ENCODE measurements around the gene ITGB7. TPM values are rescaled to one million over a fixed set of nuclear protein-coding genes. Genes with fewer than 3 reads are reported as not detected.

ITGB7 gene
- total RNA-seq, 4 donors from 2014 or later: 0.40 to 5.8 (median 2.6) TPM

- peaks cover 0 to 52% (median 8%) of the 10 kb centered on the region in 3 donors for H3K4me1 ChIP-seq
- peaks cover 0 to 30% of the 10 kb centered on the region in 2 donors for H3K36me3 ChIP-seq
- WGBS, 2 donors (ENCODE audit: low coverage in 1 of 2): 73% methylated on average over 3 of the region's 4 CpGs; no CpG with 5 or more reads in 1 of the 2 donors
- ATAC-seq: peak; percentile 42
- H3K9me3 ChIP-seq: no peaks in the 10 kb centered on the region
- H3K4me3 ChIP-seq: no peak overlapping the region
- H3K27me3 ChIP-seq: no peaks in the 10 kb centered on the region
- TF ChIP-seq, protein P1, sequence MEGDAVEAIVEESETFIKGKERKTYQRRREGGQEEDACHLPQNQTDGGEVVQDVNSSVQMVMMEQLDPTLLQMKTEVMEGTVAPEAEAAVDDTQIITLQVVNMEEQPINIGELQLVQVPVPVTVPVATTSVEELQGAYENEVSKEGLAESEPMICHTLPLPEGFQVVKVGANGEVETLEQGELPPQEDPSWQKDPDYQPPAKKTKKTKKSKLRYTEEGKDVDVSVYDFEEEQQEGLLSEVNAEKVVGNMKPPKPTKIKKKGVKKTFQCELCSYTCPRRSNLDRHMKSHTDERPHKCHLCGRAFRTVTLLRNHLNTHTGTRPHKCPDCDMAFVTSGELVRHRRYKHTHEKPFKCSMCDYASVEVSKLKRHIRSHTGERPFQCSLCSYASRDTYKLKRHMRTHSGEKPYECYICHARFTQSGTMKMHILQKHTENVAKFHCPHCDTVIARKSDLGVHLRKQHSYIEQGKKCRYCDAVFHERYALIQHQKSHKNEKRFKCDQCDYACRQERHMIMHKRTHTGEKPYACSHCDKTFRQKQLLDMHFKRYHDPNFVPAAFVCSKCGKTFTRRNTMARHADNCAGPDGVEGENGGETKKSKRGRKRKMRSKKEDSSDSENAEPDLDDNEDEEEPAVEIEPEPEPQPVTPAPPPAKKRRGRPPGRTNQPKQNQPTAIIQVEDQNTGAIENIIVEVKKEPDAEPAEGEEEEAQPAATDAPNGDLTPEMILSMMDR (IDR thresholded peaks at IDR 0.05): peak in 1 of 4 experiments; percentile 18
- no peak for TF ChIP-seq POLR2AphosphoS5 (IDR thresholded peaks at IDR 0.05)
- H3K27ac ChIP-seq: no peak overlapping the region
Observed at GRCh38 chr12:53174881-53175491, 32.1 kb downstream of the ITGB7 start.

- H3K27me3 ChIP-seq: no peaks in the 10 kb centered on the region
- H3K9me3 ChIP-seq: no peaks in the 10 kb centered on the region
- ATAC-seq: no peak
- peaks cover 0 to 41% of the 10 kb centered on the region in 2 donors for H3K36me3 ChIP-seq
- TF ChIP-seq, protein P1 (IDR thresholded peaks at IDR 0.05): no peak
- TF ChIP-seq POLR2A (IDR thresholded peaks at IDR 0.05): no peak
- WGBS, 2 donors (ENCODE audit: low coverage in 1 of 2): 73 to 95% methylated on average over 4 of the region's 10 CpGs
- H3K4me3 ChIP-seq: no peak overlapping the region
- peaks cover 0 to 38% (median 3%) of the 10 kb centered on the region in 3 donors for H3K4me1 ChIP-seq
- peak overlapping the region in 2 of 4 donors; percentile 59 to 61 for H3K27ac ChIP-seq
Observed at GRCh38 chr12:53173085-53173715, 33.9 kb downstream of the ITGB7 start.

- H3K27ac ChIP-seq: peak overlapping the region in 3 of 4 donors; percentile 38 to 61 (median 59)
- no peak overlapping the region for H3K4me3 ChIP-seq
- WGBS, 2 donors (ENCODE audit: low coverage in 1 of 2): 100% methylated on average over 1 of the region's 11 CpGs; no CpG with 5 or more reads in 1 of the 2 donors
- H3K27me3 ChIP-seq: no peaks in the 10 kb centered on the region
- no peak for TF ChIP-seq POLR2A (IDR thresholded peaks at IDR 0.05)
- TF ChIP-seq POLR2AphosphoS5 (IDR thresholded peaks at IDR 0.05): no peak
- no peak for TF ChIP-seq EP300 (IDR thresholded peaks at IDR 0.05)
- TF ChIP-seq, protein P1 (IDR thresholded peaks at IDR 0.05): no peak
- H3K9me3 ChIP-seq: no peaks in the 10 kb centered on the region
- peaks cover 0 to 48% of the 10 kb centered on the region in 2 donors for H3K36me3 ChIP-seq
- peak; percentile 74 for ATAC-seq
- H3K4me1 ChIP-seq: peaks cover 0 to 38% (median 3%) of the 10 kb centered on the region in 3 donors
Observed at GRCh38 chr12:53172352-53172751, 34.7 kb downstream of the ITGB7 start.

DNA sequence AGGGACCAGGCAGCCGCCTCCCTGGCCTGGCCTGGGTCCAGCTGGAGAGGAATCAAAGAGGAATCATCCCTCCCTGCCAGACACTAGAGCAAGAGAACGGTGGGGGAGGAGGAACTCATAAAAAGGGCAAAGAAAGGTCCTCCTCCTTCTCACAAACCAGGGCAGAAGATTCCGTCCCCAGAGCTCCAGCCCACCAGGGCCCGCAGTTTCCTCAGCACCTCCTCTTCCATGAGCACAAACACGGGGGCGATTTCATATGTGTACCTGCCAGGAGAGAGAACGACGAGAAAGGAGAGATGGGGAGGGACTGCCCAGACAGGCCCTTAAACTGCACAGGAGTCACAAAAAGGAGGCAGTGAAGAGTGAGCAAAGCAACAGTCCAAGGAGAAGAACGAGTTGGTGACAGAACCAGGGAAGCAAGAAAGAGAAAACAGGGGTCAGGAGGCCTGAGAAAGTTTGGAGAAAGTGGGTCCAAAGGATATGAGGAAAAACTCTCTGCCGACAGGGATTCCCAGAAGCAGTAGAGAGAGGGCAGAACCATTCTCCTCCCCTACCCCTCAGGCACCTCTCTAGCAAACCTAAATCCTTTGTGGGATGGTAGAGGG is 35.2 kb downstream of the ITGB7 start:
- no peak for ATAC-seq
- TF ChIP-seq, protein P1 (IDR thresholded peaks at IDR 0.05): no peak
- WGBS, 2 donors (ENCODE audit: low coverage in 1 of 2): 43 to 46% methylated on average over 2 to 5 of the region's 10 CpGs
- peaks cover 0 to 54% of the 10 kb centered on the region in 2 donors for H3K36me3 ChIP-seq
- H3K27me3 ChIP-seq: no peaks in the 10 kb centered on the region
- H3K27ac ChIP-seq: peak overlapping the region in 3 of 4 donors; percentile 38 to 61 (median 59)
- no peaks in the 10 kb centered on the region for H3K9me3 ChIP-seq
- H3K4me1 ChIP-seq: peaks cover 0 to 38% (median 3%) of the 10 kb centered on the region in 3 donors
- H3K4me3 ChIP-seq: no peak overlapping the region
